ENCODE results near the gene CBLN3. TPM values are rescaled to one million over a fixed set of nuclear protein-coding genes. Genes with fewer than 3 reads are reported as not detected.

Gene CBLN3
- polyA plus RNA-seq, 2 of the 4 experiments (the other 2 are of a cell fraction), result 1.1 to 1.3 TPM

DNA sequence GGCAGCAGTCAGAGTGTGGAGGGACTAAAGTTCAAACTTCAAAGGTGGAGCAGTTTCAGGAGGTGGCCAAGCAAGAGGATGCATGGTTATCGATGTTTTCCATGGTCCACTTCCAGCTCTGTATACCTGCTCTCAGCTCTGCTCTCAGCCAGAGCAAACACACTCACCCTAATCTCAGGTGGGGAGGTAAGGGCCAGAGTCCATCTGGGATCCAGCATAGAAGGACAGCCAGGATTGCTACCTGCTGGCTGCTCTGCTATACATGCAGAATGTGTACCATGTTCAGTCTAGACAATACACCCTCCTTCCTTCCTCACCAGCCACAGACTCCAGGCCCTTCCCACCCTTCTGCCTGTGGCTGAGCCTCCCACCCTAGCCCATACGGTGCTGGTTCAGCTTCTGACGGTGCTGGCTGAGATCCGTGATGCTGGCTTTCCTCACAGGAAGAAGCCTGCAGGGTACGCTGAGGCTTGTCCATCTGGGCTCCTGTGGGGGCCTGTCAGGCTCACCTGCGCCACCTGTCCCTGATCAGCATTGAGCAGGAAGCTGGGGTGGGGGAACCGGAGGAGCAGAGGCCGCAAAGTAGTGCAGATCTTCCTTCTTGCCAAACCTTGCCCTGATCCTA, 2.4 kb downstream of the CBLN3 start:
- Histone ChIP-seq H3K4me2 (no peak overlapping the region), H3K4me1 (peaks cover 25% of the 10 kb centered on the region), H3K4me3 (no peak overlapping the region), H3K9me3 (no peaks in the 10 kb centered on the region), H3K27ac (no peak overlapping the region)
- no peak for DNase-seq (ENCODE audit: low read depth in 1 of 2, low spot score in 1 of 2)
- no peak for FAIRE-seq
- ChIA-PET CTCF (interaction anchor here (0.6 to 18.0 kb wide), 6 partner anchors 9 to 108 kb away, joined by 3 to 1142 read pairs (median 21); partner anchors contain the start of genes ADCY4, CIDEB, DHRS1 and LTB4R), POLR2A (no interaction called here)
- no peak for ATAC-seq
- WGBS (ENCODE audit: missing lambda C conversion rate), result 87% methylated on average over 8 of the region's 8 CpGs
- TF ChIP-seq EP300 (IDR thresholded peaks at IDR 0.05) (no peak), MYC (IDR thresholded peaks at IDR 0.05; ENCODE audit: borderline replicate concordance, low read length) (no peak), JUN (IDR thresholded peaks at IDR 0.05) (no peak), RCOR1 (IDR thresholded peaks at IDR 0.05; ENCODE audit: low read depth, low read length) (no peak), POLR2A (IDR thresholded peaks at IDR 0.05; ENCODE audit: low read length) (no peak)
- TF ChIP-seq, protein P1, sequence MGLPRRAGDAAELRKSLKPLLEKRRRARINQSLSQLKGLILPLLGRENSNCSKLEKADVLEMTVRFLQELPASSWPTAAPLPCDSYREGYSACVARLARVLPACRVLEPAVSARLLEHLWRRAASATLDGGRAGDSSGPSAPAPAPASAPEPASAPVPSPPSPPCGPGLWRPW (IDR thresholded peaks at IDR 0.05), result no peak
- TF ChIP-seq, protein P2, sequence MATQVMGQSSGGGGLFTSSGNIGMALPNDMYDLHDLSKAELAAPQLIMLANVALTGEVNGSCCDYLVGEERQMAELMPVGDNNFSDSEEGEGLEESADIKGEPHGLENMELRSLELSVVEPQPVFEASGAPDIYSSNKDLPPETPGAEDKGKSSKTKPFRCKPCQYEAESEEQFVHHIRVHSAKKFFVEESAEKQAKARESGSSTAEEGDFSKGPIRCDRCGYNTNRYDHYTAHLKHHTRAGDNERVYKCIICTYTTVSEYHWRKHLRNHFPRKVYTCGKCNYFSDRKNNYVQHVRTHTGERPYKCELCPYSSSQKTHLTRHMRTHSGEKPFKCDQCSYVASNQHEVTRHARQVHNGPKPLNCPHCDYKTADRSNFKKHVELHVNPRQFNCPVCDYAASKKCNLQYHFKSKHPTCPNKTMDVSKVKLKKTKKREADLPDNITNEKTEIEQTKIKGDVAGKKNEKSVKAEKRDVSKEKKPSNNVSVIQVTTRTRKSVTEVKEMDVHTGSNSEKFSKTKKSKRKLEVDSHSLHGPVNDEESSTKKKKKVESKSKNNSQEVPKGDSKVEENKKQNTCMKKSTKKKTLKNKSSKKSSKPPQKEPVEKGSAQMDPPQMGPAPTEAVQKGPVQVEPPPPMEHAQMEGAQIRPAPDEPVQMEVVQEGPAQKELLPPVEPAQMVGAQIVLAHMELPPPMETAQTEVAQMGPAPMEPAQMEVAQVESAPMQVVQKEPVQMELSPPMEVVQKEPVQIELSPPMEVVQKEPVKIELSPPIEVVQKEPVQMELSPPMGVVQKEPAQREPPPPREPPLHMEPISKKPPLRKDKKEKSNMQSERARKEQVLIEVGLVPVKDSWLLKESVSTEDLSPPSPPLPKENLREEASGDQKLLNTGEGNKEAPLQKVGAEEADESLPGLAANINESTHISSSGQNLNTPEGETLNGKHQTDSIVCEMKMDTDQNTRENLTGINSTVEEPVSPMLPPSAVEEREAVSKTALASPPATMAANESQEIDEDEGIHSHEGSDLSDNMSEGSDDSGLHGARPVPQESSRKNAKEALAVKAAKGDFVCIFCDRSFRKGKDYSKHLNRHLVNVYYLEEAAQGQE (IDR thresholded peaks at IDR 0.05), result no peak
- TF ChIP-seq, protein P3, sequence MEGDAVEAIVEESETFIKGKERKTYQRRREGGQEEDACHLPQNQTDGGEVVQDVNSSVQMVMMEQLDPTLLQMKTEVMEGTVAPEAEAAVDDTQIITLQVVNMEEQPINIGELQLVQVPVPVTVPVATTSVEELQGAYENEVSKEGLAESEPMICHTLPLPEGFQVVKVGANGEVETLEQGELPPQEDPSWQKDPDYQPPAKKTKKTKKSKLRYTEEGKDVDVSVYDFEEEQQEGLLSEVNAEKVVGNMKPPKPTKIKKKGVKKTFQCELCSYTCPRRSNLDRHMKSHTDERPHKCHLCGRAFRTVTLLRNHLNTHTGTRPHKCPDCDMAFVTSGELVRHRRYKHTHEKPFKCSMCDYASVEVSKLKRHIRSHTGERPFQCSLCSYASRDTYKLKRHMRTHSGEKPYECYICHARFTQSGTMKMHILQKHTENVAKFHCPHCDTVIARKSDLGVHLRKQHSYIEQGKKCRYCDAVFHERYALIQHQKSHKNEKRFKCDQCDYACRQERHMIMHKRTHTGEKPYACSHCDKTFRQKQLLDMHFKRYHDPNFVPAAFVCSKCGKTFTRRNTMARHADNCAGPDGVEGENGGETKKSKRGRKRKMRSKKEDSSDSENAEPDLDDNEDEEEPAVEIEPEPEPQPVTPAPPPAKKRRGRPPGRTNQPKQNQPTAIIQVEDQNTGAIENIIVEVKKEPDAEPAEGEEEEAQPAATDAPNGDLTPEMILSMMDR (IDR thresholded peaks at IDR 0.05), result no peak

DNA sequence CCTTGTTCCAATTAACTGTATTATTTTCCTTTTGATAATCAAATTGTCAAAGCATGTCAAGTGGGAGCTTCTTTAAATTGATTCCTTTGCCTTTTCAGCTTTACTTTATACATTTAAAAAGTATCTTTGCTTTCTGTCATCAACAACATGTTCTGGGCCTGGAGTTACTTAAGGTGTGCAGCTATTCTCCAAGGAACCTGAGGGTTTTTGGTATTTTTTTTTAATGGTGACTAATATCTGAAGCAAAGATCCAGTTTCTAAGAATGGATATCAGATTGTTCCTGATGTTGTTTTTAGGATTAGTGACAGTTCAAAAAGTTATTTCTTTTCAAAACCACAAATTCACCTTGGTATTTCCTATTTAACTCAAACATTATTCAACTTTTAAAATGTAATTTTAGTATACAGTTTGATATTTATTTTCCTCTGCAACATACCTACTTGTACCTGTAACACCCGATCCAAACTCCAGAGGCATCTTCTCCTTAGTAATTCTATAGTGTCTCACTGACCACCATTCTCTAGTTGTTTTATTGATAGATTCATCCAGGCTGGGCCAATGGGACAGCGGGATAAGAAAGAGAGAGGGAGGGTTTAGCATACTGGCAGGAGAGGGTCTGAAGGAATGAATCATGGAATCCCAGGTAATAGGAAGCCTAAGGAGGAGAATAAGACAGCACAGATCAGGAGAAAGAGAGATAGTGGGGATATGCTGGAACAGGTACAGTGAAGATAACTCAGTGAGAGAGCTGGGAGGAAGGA, 3.1 kb downstream of the CBLN3 start:
- TF ChIP-seq SREBF2 (IDR thresholded peaks at IDR 0.05) (no peak), FOXS1 (CRISPR knock-in tag; IDR thresholded peaks at IDR 0.05) (no peak), JUNB (IDR thresholded peaks at IDR 0.05) (no peak), RARB (CRISPR knock-in tag; IDR thresholded peaks at IDR 0.05) (no peak), EP300 (IDR thresholded peaks at IDR 0.05) (no peak)
- TF ChIP-seq, protein P4, sequence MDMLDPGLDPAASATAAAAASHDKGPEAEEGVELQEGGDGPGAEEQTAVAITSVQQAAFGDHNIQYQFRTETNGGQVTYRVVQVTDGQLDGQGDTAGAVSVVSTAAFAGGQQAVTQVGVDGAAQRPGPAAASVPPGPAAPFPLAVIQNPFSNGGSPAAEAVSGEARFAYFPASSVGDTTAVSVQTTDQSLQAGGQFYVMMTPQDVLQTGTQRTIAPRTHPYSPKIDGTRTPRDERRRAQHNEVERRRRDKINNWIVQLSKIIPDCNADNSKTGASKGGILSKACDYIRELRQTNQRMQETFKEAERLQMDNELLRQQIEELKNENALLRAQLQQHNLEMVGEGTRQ (IDR thresholded peaks at IDR 0.05), result no peak
- TF ChIP-seq, protein P5, sequence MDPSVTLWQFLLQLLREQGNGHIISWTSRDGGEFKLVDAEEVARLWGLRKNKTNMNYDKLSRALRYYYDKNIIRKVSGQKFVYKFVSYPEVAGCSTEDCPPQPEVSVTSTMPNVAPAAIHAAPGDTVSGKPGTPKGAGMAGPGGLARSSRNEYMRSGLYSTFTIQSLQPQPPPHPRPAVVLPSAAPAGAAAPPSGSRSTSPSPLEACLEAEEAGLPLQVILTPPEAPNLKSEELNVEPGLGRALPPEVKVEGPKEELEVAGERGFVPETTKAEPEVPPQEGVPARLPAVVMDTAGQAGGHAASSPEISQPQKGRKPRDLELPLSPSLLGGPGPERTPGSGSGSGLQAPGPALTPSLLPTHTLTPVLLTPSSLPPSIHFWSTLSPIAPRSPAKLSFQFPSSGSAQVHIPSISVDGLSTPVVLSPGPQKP (IDR thresholded peaks at IDR 0.05; ENCODE audit: low read depth, low read length), result no peak
- Histone ChIP-seq H3K4me3 (no peak overlapping the region), H3K4me1 (peaks cover 21% of the 10 kb centered on the region), H3K4me2 (no peak overlapping the region), H3K9me3 (no peaks in the 10 kb centered on the region), H3K27ac (no peak overlapping the region)
- FAIRE-seq (no peak), ATAC-seq (no peak), DNase-seq (ENCODE audit: low read depth in 1 of 2, low spot score in 1 of 2) (no peak)
- CTCF ChIA-PET, result interaction anchor here (6.7 to 18.0 kb wide), 3 partner anchors 10 to 107 kb away, joined by 39 to 1142 read pairs (median 254); partner anchors contain the start of genes ADCY4, CIDEB, DHRS1 and LTB4R
- 83% methylated on average over 2 of the region's 2 CpGs for WGBS (ENCODE audit: missing lambda C conversion rate)
- POLR2A ChIA-PET, result no interaction called here

All from A549 (cell line).